Measurements from ENCODE around the gene IGFBPL1. TPM values are rescaled to one million over a fixed set of nuclear protein-coding genes. Genes with fewer than 3 reads are reported as not detected.
"Not testable (repeated sequence)": the region's sequence is repeated elsewhere in the genome, so short reads cannot be mapped to it uniquely, and the experiment has no call there.

Gene IGFBPL1
- total RNA-seq, 1 donor from 2014 or later: 0.79 TPM

DNA sequence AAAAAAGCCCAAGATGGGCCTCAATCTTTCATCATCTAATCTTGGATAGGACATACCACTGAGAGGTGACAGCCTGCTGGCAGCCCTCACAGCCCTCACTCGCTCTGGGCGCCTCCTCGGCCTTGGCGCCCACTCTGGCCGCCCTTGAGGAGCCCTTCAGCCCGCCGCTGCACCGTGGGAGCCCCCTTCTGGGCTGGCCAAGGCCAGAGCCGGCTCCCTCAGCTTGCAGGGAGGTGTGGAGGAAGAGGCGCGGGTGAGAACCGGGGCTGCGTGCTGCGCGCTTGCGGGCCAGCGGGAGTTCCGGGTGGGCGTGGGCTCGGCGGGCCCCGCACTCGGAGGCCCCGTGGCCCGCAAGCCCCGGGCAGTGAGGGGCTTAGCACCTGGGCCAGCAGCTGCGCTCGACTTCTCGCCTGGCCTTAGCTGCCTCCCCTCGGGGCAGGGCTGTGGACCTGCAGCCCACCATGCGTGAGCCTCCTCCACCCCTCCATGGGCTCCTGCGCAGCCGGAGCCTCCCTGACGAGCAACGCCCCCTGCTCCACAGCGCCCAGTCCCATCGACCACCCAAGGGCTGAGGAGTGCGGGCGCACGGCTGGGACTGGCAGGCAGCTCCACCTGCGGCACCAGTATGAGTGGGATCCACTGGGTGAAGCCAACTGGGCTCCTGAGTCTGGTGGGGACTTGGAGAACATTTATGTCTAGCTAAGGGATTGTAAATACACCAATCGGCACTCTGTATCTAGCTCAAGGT is 46.7 kb downstream of the IGFBPL1 start:
- not testable (repeated sequence) for DNase-seq

DNA sequence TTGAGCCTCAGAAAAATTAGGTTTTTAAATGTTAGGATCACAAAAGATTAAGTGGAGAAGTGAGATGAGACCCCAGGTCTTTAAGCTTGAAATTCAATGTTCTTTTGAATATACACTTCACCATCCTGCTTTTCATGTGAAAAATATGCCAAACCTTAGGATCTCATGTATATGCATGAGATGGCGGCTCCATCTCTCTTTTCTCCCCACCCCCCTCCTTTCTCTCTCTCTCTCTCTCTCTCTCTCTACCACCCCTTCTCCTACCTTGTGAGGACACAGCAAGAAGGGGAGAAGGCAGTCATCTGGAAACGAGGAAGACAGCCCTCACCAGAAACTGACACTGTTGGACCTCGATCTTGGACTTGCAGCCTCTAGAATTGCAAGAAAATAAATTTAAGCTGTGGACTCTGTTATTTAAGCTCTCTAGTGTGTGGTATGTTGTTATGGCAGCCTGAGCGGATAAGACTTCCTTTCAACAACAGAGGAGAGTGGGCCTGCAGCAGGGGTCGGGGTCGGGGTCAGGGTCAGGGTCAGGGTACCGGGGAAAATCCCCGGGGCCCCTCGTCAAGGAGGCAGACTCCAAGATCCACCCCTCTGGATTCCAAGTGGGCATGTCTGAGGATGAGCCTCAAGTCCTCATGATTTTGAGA is 48.1 kb downstream of the IGFBPL1 start:
- DNase-seq: no peak

DNA sequence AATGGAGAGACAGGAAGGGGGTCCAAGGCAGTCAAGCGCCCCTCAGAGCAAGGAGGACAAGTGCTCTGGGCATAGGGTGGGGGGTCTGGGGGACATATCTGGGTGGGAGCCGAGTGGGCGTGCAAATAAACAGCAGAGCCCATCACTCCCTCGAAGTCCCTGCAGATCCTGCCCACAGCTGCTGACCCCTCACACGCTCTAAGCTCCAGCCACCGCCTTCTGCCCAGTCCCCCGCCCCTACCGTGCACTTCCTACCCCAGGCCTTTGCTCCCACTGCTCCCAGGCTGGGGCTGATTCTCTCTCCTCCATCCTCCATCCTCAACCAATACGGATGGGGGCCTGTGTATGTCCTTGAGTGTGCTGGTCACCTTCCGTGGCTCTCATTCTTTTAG is 48.7 kb downstream of the IGFBPL1 start:
- DNase-seq: no peak

DNA sequence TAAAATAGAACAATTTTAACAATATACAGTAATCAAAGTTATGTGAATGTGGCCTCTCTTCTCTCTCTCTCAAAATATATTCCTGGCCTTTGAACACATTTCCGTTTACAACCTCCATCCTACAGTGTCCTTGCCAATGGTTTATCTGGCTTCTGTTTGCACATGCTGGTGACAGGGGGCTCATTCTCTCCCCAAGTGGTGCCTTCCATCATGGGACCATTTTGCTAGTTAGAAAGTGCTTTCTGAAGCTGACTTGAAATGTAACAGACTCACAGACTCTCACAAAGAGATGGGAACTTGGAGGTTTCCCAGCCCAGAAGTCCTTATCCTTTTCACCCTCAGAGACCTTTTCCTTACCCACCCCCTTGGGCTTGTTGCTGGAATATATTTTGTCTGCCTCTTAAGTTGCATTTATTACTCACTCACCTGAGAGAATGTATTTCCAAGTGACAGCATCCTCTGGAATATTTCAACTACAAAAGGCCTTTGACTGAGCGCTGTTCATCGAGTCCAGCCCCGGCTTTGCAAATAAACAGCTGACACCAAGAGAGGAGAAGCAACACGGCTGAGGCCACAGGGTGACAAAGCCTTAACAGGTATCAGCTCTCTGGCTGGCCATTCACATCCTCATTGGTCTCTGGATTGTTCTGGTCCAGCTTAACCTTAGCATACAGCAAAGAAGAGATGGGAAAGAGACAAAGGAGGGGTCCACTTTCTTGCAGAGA is 49.2 kb downstream of the IGFBPL1 start:
- no peak for DNase-seq

DNA sequence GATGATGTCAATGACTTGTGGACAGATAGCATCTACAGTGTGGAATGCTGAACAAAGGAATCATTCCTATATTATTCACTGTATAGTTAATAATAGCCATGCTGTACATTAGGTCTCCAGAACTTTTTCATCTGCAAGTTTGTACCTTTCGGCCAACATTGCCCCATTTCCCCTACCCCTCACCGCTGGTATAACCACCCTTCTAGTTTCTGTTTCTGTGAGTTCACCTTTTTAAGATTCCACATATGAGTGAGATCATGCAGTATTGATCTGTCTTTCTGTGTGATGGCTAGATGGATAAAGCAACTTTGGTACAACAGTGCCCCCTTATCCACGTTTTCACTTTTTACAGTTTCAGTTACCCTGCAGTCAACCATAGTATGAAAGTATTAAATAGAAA is 50.6 kb downstream of the IGFBPL1 start:
- no peak for DNase-seq

- no peak for DNase-seq
These were observed 51.3 kb downstream of the IGFBPL1 start for GRCh38 chr9:38372762-38373619.

- no peak for DNase-seq
These were observed 52.8 kb downstream of the IGFBPL1 start for GRCh38 chr9:38371495-38371894.

- DNase-seq: no peak
These were observed 54.1 kb downstream of the IGFBPL1 start for GRCh38 chr9:38370176-38370575.

DNA sequence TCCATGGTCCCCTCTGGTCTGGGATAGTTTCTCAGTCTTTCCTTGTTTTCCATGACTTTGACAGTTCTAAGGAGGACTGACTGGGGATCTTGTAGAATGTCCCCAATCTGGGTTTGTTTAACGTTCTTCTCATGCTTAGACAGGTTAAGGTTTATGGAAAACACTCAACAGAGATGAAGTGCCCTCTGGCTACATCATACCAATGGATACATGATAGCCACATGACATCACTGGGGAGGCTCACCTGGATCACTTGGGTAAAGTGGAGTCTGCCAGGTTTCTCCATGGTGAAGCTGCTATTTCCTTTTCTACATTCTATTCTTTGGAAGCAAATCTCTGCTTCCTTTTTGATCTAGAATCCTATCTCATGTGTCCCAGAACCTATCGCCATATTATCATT is 55.5 kb downstream of the IGFBPL1 start:
- DNase-seq: no peak

- no peak for DNase-seq
These were observed 56.4 kb downstream of the IGFBPL1 start for GRCh38 chr9:38367898-38368297.

DNA sequence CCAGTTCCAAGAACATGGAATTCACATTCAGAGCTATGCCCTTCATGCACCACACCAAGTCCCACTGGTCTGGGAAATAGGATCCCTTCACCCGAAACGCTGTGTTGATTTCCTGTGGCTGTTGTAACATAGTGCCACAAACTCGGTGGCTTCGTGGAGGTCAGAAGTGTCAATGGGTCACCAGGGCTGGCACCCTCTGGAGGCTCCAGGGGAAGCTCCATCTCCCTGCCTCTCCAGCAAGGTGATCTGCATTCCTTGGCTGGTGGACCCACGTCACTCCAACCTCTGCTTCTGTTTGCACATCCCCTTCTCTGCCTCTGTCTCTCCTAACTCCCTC is 60.7 kb downstream of the IGFBPL1 start:
- no peak for DNase-seq

DNA sequence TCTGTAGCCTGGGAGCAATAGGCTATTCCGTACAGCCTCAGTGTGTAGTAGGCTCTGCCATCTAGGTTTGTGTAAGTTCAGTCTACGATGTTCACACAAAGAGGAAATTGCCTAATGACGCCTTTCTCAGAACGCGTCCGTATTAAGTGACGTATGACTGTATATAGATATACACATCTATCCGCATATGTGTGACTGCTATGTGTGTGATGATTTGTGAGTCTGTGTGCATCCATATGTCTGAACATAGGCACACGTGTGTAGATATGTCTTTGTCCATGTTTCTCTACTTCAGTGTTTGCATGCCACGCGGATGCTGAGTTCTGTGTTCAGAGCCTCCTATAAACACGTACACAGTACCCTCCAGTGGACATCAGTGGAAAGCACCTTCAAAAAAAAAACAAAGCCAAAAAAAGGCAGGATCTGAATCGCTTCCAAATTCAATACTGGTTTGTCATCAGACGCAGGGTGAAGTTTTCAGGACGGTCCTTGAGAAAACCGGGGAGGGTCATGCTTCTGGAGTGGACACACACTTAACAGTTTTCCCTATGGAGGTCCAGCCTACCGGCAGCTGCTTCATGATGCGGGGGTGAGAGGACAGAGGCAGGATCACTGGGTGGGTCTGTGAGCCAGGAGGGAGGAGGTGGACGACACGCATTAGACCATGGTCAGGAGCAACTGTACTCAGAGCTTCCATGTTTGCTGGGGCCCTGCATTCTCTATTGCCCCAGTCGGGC is 61.2 kb downstream of the IGFBPL1 start:
- peak; percentile 81 for DNase-seq

- no peak for DNase-seq
These were observed 62.8 kb downstream of the IGFBPL1 start for GRCh38 chr9:38361473-38361850.

GRCh38 chr9:38360839-38361472 is 63.3 kb downstream of the IGFBPL1 start:
- DNase-seq: no peak

- DNase-seq: no peak
These were observed 64.4 kb downstream of the IGFBPL1 start for GRCh38 chr9:38359689-38360385.

- no peak for DNase-seq
These were observed 65.0 kb downstream of the IGFBPL1 start for GRCh38 chr9:38359297-38359653.

GRCh38 chr9:38358390-38359296 is 65.6 kb downstream of the IGFBPL1 start:
- no peak for DNase-seq

DNA sequence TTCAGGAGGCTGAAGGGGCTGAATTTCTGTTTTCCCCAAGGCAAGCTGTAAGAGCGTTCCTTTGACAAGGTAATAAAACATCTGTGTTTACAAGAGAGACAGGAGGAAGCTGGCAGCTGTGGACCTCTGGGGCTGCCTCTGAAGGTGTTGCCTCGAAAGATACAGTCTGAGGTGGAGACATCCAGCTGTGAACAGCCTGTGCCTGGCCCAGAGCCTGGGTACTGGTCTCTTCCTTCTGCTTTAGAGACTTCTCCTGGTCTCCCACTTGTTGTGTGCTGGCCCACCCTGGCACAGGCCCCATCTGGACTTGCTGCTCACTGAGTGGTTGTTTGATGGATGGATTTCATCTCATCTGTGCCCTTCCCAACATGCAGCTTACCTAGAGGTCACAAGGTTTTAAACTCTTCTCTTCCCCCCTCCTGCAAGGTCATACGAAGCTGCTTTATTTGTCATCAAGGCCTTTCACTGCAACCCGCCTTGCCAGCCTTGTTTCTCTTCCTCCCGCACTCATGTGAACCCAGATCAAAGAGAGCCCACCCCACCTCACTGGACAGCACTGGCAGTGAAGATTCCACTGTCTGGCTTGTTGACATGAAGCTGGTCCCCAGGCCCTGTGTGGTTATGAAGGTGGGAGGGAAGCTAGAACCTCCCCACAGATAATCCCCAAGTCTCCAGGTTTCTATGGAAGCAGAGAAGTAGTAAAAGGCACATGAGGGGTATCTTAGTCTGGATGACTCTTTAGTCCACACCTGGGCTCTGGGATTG is 66.7 kb downstream of the IGFBPL1 start:
- no peak for DNase-seq

- no peak for DNase-seq
These were observed 67.4 kb downstream of the IGFBPL1 start for GRCh38 chr9:38356851-38357250.
